GM19240 (cell line): Measurements from ENCODE around the gene ARHGAP15.

ENCODE experiments used
- DNase-seq: peaks from one replicate; pipeline ENCODE4 v3.0.0; 2011; ENCODE audit warnings: low spot score; ENCODE audit not compliant: insufficient read length

The ARHGAP15 gene

GRCh38 chr2:143262389-143262788 lies 133.2 kb downstream of the ARHGAP15 start:
- DNase-seq, result no peak

GRCh38 chr2:143263066-143263625 lies 133.9 kb downstream of the ARHGAP15 start:
- no peak for DNase-seq

GRCh38 chr2:143264851-143265250 lies 135.6 kb downstream of the ARHGAP15 start:
- DNase-seq, result no peak

GRCh38 chr2:143279672-143280071 lies 150.5 kb downstream of the ARHGAP15 start:
- DNase-seq, result no peak

GRCh38 chr2:143280097-143280757 lies 151.0 kb downstream of the ARHGAP15 start:
- no peak for DNase-seq

- no peak for DNase-seq
These were observed 153.5 kb downstream of the ARHGAP15 start for GRCh38 chr2:143282684-143283083.

GRCh38 chr2:143284087-143284675 lies 155.0 kb downstream of the ARHGAP15 start:
- no peak for DNase-seq

GRCh38 chr2:143289025-143289424 lies 159.8 kb downstream of the ARHGAP15 start:
- DNase-seq, result no peak

- DNase-seq, result no peak
These were observed 161.0 kb downstream of the ARHGAP15 start for GRCh38 chr2:143290221-143290620.

GRCh38 chr2:143294068-143294467 lies 164.8 kb downstream of the ARHGAP15 start:
- no peak for DNase-seq

GRCh38 chr2:143296089-143296488 lies 166.9 kb downstream of the ARHGAP15 start:
- DNase-seq, result no peak

- no peak for DNase-seq
These were observed 168.0 kb downstream of the ARHGAP15 start for GRCh38 chr2:143297182-143297581.

- DNase-seq, result no peak
These were observed 171.3 kb downstream of the ARHGAP15 start for GRCh38 chr2:143300536-143300935.

- DNase-seq, result no peak
These were observed 182.2 kb downstream of the ARHGAP15 start for GRCh38 chr2:143311426-143311825.

GRCh38 chr2:143312441-143312840 lies 183.2 kb downstream of the ARHGAP15 start:
- DNase-seq, result no peak

GRCh38 chr2:143313861-143314260 lies 184.6 kb downstream of the ARHGAP15 start:
- DNase-seq, result no peak

GRCh38 chr2:143321994-143322393 lies 192.8 kb downstream of the ARHGAP15 start:
- no peak for DNase-seq

GRCh38 chr2:143329288-143329687 lies 200.1 kb downstream of the ARHGAP15 start:
- DNase-seq, result no peak

- no peak for DNase-seq
These were observed 204.1 kb downstream of the ARHGAP15 start for GRCh38 chr2:143333168-143333791.

- DNase-seq, result no peak
These were observed 204.6 kb downstream of the ARHGAP15 start for GRCh38 chr2:143333847-143334246.

- no peak for DNase-seq
These were observed 205.6 kb downstream of the ARHGAP15 start for GRCh38 chr2:143334837-143335236.

GRCh38 chr2:143336719-143337210 lies 207.5 kb downstream of the ARHGAP15 start:
- DNase-seq, result no peak
